ENCODE data around the gene IGF2BP2. TPM values are rescaled to one million over a fixed set of nuclear protein-coding genes. Genes with fewer than 3 reads are reported as not detected.

Gene IGF2BP2
- total and polyA plus RNA-seq, 2 donors (not counting 1 experiment from before 2014, with no cell fraction given) = 0.01 TPM; not detected in 1

DNA sequence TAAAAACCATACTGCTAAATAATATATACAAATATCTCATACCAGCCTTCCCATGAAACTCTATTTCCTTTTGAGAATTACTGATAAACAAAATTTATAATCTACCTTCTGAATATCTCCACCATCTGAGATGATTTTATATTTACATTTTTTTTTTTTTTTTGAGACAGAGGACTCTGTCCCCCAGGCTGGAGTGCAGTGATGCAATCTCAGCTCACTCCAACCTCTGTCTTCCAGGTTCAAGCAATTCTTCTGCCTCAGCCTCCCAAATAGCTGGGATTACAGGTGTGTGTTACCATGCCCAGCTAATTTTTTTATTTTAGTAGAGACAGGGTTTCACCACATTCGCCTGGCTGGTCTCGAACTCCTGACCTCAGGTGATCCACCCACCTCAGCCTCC is 42.8 kb upstream of the IGF2BP2 start:
- H3K4me3 Mint-ChIP-seq = no peak overlapping the region
- WGBS (ENCODE audit: insufficient coverage) = no CpG with 5 or more reads among the region's 2 CpGs
- ATAC-seq (ENCODE audit: low read depth) (no peak), DNase-seq (no peak)
- H3K4me1 Mint-ChIP-seq = no peaks in the 10 kb centered on the region
- no peaks in the 10 kb centered on the region for H3K79me2 ChIP-seq (ENCODE audit: control insufficient read depth, insufficient read depth, low read length)
- no peak overlapping the region for H3K9ac ChIP-seq (ENCODE audit: low read length)
- H4K20me1 ChIP-seq (ENCODE audit: control insufficient read depth, insufficient read depth, low read length, poor library complexity, severe bottlenecking) = no peaks in the 10 kb centered on the region
- TF ChIP-seq EZH2 (IDR thresholded peaks at IDR 0.05; ENCODE audit: borderline replicate concordance, insufficient read depth, low read depth, low read length, poor library complexity, severe bottlenecking) (no peak), CTCF (IDR thresholded peaks at IDR 0.05) (no peak)
- CTCF ChIA-PET = no interaction called here
- no peak overlapping the region for H3K4me3 ChIP-seq (ENCODE audit: control extremely low read depth in 1 of 5, extremely low read depth in 1 of 5, insufficient read depth in 1 of 5, low read depth in 2 of 5, low read length in 4 of 5)
- peaks cover 19% of the 10 kb centered on the region for H3K27me3 Mint-ChIP-seq
- POLR2A ChIA-PET = interaction anchor here (0.6 kb wide), 1 partner anchor 271 kb away, joined by 5 read pairs; no protein-coding TSS in a partner anchor
- intact Hi-C loops (cut with micrococcal nuclease) = no loop called here
- H3K27ac Mint-ChIP-seq = no peak overlapping the region
- no peaks in the 10 kb centered on the region for H3K9me3 ChIP-seq (ENCODE audit: control extremely low read depth in 1 of 3, control insufficient read depth in 2 of 3, insufficient read depth in 1 of 3, low read length in 2 of 3)
- H2AFZ ChIP-seq (ENCODE audit: insufficient read depth, low read depth, low read length, poor library complexity, severe bottlenecking) = no peak overlapping the region
- peaks cover 0 to 3% (median 0%) of the 10 kb centered on the region in 4 experiments for H3K27me3 ChIP-seq (replicated peaks in 1 of 4; ENCODE audit: control extremely low read depth in 1 of 4, control insufficient read depth in 3 of 4, insufficient read depth in 4 of 4, low read length in 3 of 4)
- no peak overlapping the region for H3K27ac ChIP-seq (ENCODE audit: low read length in 2 of 2)
- H3K36me3 ChIP-seq (replicated peaks in 1 of 2; ENCODE audit: control extremely low read depth in 1 of 2, control insufficient read depth in 1 of 2, extremely low read depth in 1 of 2, insufficient read depth in 2 of 2, low read length in 1 of 2) = no peaks in the 10 kb centered on the region
- H3K4me2 ChIP-seq (replicated peaks; ENCODE audit: low read depth, low read length, poor library complexity, severe bottlenecking) = no peak overlapping the region
- H3K9me3 Mint-ChIP-seq (ENCODE audit: insufficient read depth) = no peaks in the 10 kb centered on the region
- no peaks in the 10 kb centered on the region for H3K4me1 ChIP-seq (ENCODE audit: control insufficient read depth in 2 of 2, insufficient read depth in 2 of 2, low read length in 2 of 2)

DNA sequence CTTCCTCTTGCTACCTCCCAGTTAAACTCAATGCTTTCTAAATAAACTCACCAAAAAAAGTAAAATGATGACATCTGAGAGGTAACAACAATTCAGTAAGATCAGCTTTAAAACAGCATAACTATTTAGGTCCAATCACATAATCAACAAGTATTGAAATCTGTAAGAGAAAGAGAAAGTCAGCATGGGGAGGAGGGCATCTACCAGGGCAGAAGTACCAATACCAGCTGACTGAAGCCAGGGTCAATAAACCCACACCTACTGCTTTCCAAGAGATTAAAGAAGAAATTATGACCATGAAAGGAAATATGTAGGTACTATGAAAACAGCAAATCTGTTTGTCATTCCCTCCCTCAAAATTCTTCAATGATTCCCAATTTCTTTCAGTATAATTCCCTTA is 42.2 kb upstream of the IGF2BP2 start:
- POLR2A ChIA-PET = no interaction called here
- Histone ChIP-seq H3K9me3 (ENCODE audit: control extremely low read depth in 1 of 3, control insufficient read depth in 2 of 3, insufficient read depth in 1 of 3, low read length in 2 of 3) (no peaks in the 10 kb centered on the region), H3K27ac (ENCODE audit: low read length in 2 of 2) (no peak overlapping the region), H4K20me1 (ENCODE audit: control insufficient read depth, insufficient read depth, low read length, poor library complexity, severe bottlenecking) (no peaks in the 10 kb centered on the region), H3K9ac (ENCODE audit: low read length) (no peak overlapping the region), H3K4me1 (ENCODE audit: control insufficient read depth in 2 of 2, insufficient read depth in 2 of 2, low read length in 2 of 2) (no peaks in the 10 kb centered on the region), H3K4me2 (replicated peaks; ENCODE audit: low read depth, low read length, poor library complexity, severe bottlenecking) (no peak overlapping the region), H3K36me3 (replicated peaks in 1 of 2; ENCODE audit: control extremely low read depth in 1 of 2, control insufficient read depth in 1 of 2, extremely low read depth in 1 of 2, insufficient read depth in 2 of 2, low read length in 1 of 2) (no peaks in the 10 kb centered on the region), H2AFZ (ENCODE audit: insufficient read depth, low read depth, low read length, poor library complexity, severe bottlenecking) (no peak overlapping the region), H3K4me3 (ENCODE audit: control extremely low read depth in 1 of 5, extremely low read depth in 1 of 5, insufficient read depth in 1 of 5, low read depth in 2 of 5, low read length in 4 of 5) (no peak overlapping the region), H3K79me2 (ENCODE audit: control insufficient read depth, insufficient read depth, low read length) (no peaks in the 10 kb centered on the region), H3K27me3 (replicated peaks in 1 of 4; ENCODE audit: control extremely low read depth in 1 of 4, control insufficient read depth in 3 of 4, insufficient read depth in 4 of 4, low read length in 3 of 4) (peaks cover 0 to 3% (median 0%) of the 10 kb centered on the region in 4 experiments)
- Mint-ChIP-seq H3K27ac (no peak overlapping the region), H3K9me3 (ENCODE audit: insufficient read depth) (no peaks in the 10 kb centered on the region), H3K4me3 (no peak overlapping the region), H3K27me3 (peaks cover 19% of the 10 kb centered on the region), H3K4me1 (no peaks in the 10 kb centered on the region)
- ATAC-seq (ENCODE audit: low read depth) (no peak), DNase-seq (no peak)
- TF ChIP-seq EZH2 (IDR thresholded peaks at IDR 0.05; ENCODE audit: borderline replicate concordance, insufficient read depth, low read depth, low read length, poor library complexity, severe bottlenecking) (no peak), CTCF (IDR thresholded peaks at IDR 0.05) (no peak)
- CTCF ChIA-PET = no interaction called here
- intact Hi-C loops (cut with micrococcal nuclease) = no loop called here
